Spleen (tissue), 11 donors: Measurements from ENCODE around the gene NRCAM. TPM values are rescaled to one million over a fixed set of nuclear protein-coding genes. Genes with fewer than 3 reads are reported as not detected.

Source experiments
- DNase-seq: peaks from one replicate; pipeline ENCODE4 v3.0.0-alpha.2; 2020
- H3K27ac ChIP-seq, 8 donors: fragments of 200-600 bp; sonication (generic) in 7 of 8; 1 replicate in 4 of 8; 2 replicates in 4 of 8; pipeline versions ENCODE4 v1.5.0 to v1.8.0; 2016 to 2021; ENCODE audit warnings: inconsistent platforms in 4 of 8, mild to moderate bottlenecking in 4 of 8, moderate library complexity in 1 of 8
- H3K27me3 ChIP-seq, 7 donors: fragments of 200-600 bp; sonication (generic) in 6 of 7; replicated peaks in 1 of 7; 1 replicate in 4 of 7; 2 replicates in 3 of 7; pipeline versions ENCODE4 v1.5.0 to v1.8.0; 2016 to 2021; ENCODE audit warnings: inconsistent platforms in 3 of 7, mild to moderate bottlenecking in 1 of 7
- H3K36me3 ChIP-seq, 6 donors: fragments of 200-600 bp; sonication (generic) in 5 of 6; 1 replicate in 4 of 6; 2 replicates in 2 of 6; pipeline versions ENCODE4 v1.5.0 to v1.8.0; 2016 to 2021; ENCODE audit warnings: inconsistent platforms in 2 of 6
- H3K4me1 ChIP-seq, 6 donors: fragments of 200-600 bp; sonication (generic) in 5 of 6; 1 replicate in 3 of 6; 2 replicates in 3 of 6; pipeline versions ENCODE4 v1.5.0 to v1.8.0; 2016 to 2021; ENCODE audit warnings: inconsistent platforms in 3 of 6
- H3K4me3 ChIP-seq, 8 donors: fragments of 200-600 bp; sonication (generic) in 7 of 8; 1 replicate in 4 of 8; 2 replicates in 4 of 8; pipeline versions ENCODE4 v1.5.0 to v1.8.0; 2016 to 2021; ENCODE audit warnings: inconsistent platforms in 4 of 8, mild to moderate bottlenecking in 4 of 8, moderate library complexity in 2 of 8
- H3K9me3 ChIP-seq, 8 donors: fragments of 200-600 bp; sonication (generic) in 7 of 8; 1 replicate in 4 of 8; 2 replicates in 4 of 8; pipeline versions ENCODE4 v1.5.0 to v1.8.0; 2016 to 2021; ENCODE audit warnings: inconsistent platforms in 4 of 8
- CTCF ChIP-seq, 11 experiments: fragments of 200-600 bp in 7 of 11; fragments of 450-650 bp in 4 of 11; sonication (generic) in 4 of 11; IDR thresholded peaks in 8 of 11; conservative IDR thresholded peaks in 3 of 11; 1 replicate in 7 of 11; 2 replicates in 4 of 11; pipeline versions ENCODE4 v1.4.0 to v1.8.0; 2016 to 2021; ENCODE audit warnings: antibody characterized with exemption in 11 of 11, inconsistent platforms in 4 of 11, mild to moderate bottlenecking in 1 of 11
- POLR2A ChIP-seq, 3 donors: fragments of 450-650 bp; IDR thresholded peaks; one replicate each; pipeline ENCODE4 v1.5.1; 2017; ENCODE audit warnings: antibody characterized with exemption in 3 of 3, mild to moderate bottlenecking in 1 of 3
- POLR2AphosphoS5 ChIP-seq, 3 donors: sonication (generic); formaldehyde crosslinking; IDR thresholded peaks; one replicate each; pipeline ENCODE4 v1.5.1; 2017; ENCODE audit warnings: antibody characterized with exemption in 3 of 3
- WGBS, 5 donors: extraction: QIAGEN DNeasy Blood & Tissue Kit in 3 of 5; methylation state at CpG; one replicate each; pipeline versions ENCODE4 v1.1.5 to v1.1.7; 2013 to 2018; 5-methylcytosine and 5-hydroxymethylcytosine counted together
- intact Hi-C: fragments of 100-400 bp; cut with DNase I; formaldehyde crosslinking; loops from one replicate; pipeline ENCODE4 v1.15.0; 2023; ENCODE audit warnings: low total_unique reads
- polyA plus RNA-seq, 3 donors: library from polyadenylated mRNA; stranded (reverse); fragments of 200-250 nt; gene quantifications; one replicate each; pipeline ENCODE4 v1.2.1, GENCODE V29; 2013
- total RNA-seq, 7 donors: library from RNA; depleted of rRNA in 3 of 7; stranded (reverse); fragments of >200 nt in 3 of 7; fragmentation: NEBNext Ultra II Directional in 4 of 7; extraction: Animal tissue kit (Norgen Biotek cat#: 25700) in 4 of 7; gene quantifications; one replicate each; pipeline versions ENCODE4 v1.1.0 to v1.2.1, GENCODE V29; 2016 to 2021
- donor health status: healthy with polysubstance abuse.
- donor health status: DM: no; HTN: no; CAD: no; lungs with moderate emphysema.
- donor health status: DM: no; HTN: no; CAD: no.
- donor health status: Bipolar disorder and iron deficiency.
- donor health status: healthy.
- donor health status: DM: no; HTN: no; CAD: no.
- donor health status: DM: yes; HTN: yes; CAD: no.

Gene NRCAM
- total and polyA plus RNA-seq, 10 donors, result 4.1 to 88.5 (median 15.0) TPM

GRCh38 chr7:108234281-108234680 lies 222.0 kb downstream of the NRCAM start:
- H3K27ac ChIP-seq, result no peak overlapping the region

GRCh38 chr7:108232076-108232475 lies 224.2 kb downstream of the NRCAM start:
- TF ChIP-seq POLR2A (IDR thresholded peaks at IDR 0.05) (no peak), CTCF (IDR thresholded peaks at IDR 0.05 in 8 of 11, conservative IDR thresholded peaks at IDR 0.05 in 3 of 11) (no peak), POLR2AphosphoS5 (IDR thresholded peaks at IDR 0.05) (no peak)
- intact Hi-C loops, result no loop called here
- no peaks in the 10 kb centered on the region for H3K27me3 ChIP-seq
- no peak for DNase-seq
- peaks cover 0 to 13% (median 0%) of the 10 kb centered on the region in 6 donors for H3K4me1 ChIP-seq
- H3K9me3 ChIP-seq, result no peaks in the 10 kb centered on the region
- WGBS, 5 donors, result 85 to 97% (median 87%) methylated on average over 6 of the region's 6 CpGs
- no peaks in the 10 kb centered on the region for H3K36me3 ChIP-seq
- H3K27ac ChIP-seq, result no peak overlapping the region
- H3K4me3 ChIP-seq, result no peak overlapping the region

More at GRCh38 chr7:108234281-108234680, 222.0 kb downstream of the NRCAM start:
- H3K9me3 ChIP-seq, result no peaks in the 10 kb centered on the region
- TF ChIP-seq POLR2AphosphoS5 (IDR thresholded peaks at IDR 0.05) (no peak), CTCF (IDR thresholded peaks at IDR 0.05 in 8 of 11, conservative IDR thresholded peaks at IDR 0.05 in 3 of 11) (no peak), POLR2A (IDR thresholded peaks at IDR 0.05) (no peak)
- H3K4me3 ChIP-seq, result no peak overlapping the region
- no peaks in the 10 kb centered on the region for H3K27me3 ChIP-seq
- intact Hi-C loops, result no loop called here
- 69 to 87% (median 77%) methylated on average over 2 of the region's 2 CpGs for WGBS, 5 donors
- H3K4me1 ChIP-seq, result peaks cover 0 to 13% (median 0%) of the 10 kb centered on the region in 6 donors
- H3K36me3 ChIP-seq, result no peaks in the 10 kb centered on the region
- DNase-seq, result no peak

GRCh38 chr7:108231221-108231620 lies 225.0 kb downstream of the NRCAM start:
- Histone ChIP-seq H3K36me3 (no peaks in the 10 kb centered on the region), H3K4me1 (peaks cover 0 to 13% (median 0%) of the 10 kb centered on the region in 6 donors), H3K27ac (no peak overlapping the region), H3K9me3 (no peaks in the 10 kb centered on the region), H3K4me3 (no peak overlapping the region), H3K27me3 (no peaks in the 10 kb centered on the region)
- no peak for TF ChIP-seq CTCF (IDR thresholded peaks at IDR 0.05 in 8 of 11, conservative IDR thresholded peaks at IDR 0.05 in 3 of 11)
- no peak for TF ChIP-seq POLR2A (IDR thresholded peaks at IDR 0.05)
- no peak for TF ChIP-seq POLR2AphosphoS5 (IDR thresholded peaks at IDR 0.05)
- 92 to 97% (median 95%) methylated on average over 2 of the region's 2 CpGs for WGBS, 5 donors
- intact Hi-C loops, result no loop called here
- DNase-seq, result no peak

GRCh38 chr7:108227366-108227765 lies 228.9 kb downstream of the NRCAM start:
- TF ChIP-seq CTCF (IDR thresholded peaks at IDR 0.05 in 8 of 11, conservative IDR thresholded peaks at IDR 0.05 in 3 of 11) (no peak), POLR2A (IDR thresholded peaks at IDR 0.05) (no peak), POLR2AphosphoS5 (IDR thresholded peaks at IDR 0.05) (no peak)
- H3K4me3 ChIP-seq, result no peak overlapping the region
- intact Hi-C loops, result no loop called here
- no peak for DNase-seq
- no peaks in the 10 kb centered on the region for H3K4me1 ChIP-seq
- no peaks in the 10 kb centered on the region for H3K36me3 ChIP-seq
- H3K27ac ChIP-seq, result no peak overlapping the region
- no peaks in the 10 kb centered on the region for H3K27me3 ChIP-seq
- 73 to 91% (median 79%) methylated on average over 3 of the region's 3 CpGs for WGBS, 5 donors
- no peaks in the 10 kb centered on the region for H3K9me3 ChIP-seq
